IMR-90 (cell line): ENCODE data around the gene TMEM45B. TPM values are rescaled to one million over a fixed set of nuclear protein-coding genes. Genes with fewer than 3 reads are reported as not detected.

Source experiments
- ATAC-seq: fragments of 200-7000 bp; cut with Tn5 transposase; 2 replicates; pipeline ENCODE4 v1.9.1; 2020; ENCODE audit warnings: low read depth, mild to moderate bottlenecking, moderate library complexity
- BruUV-seq: library from RNA; stranded (reverse); fragments of 400-500 nt; replicated peaks from 2 replicates; lab custom pipeline; 2021; lab: Mats Ljungman, UMichigan
- CTCF ChIA-PET: fragments of 300-600 bp; formaldehyde crosslinking; extraction: SDS; loops from one replicate; lab custom pipeline; 2021; ENCODE audit warnings: antibody characterized with exemption; lab: Yijun Ruan, JAX
- POLR2A ChIA-PET: fragments of 300-600 bp; sonication (Branson Sonifier 250); formaldehyde crosslinking; loops from one replicate; lab custom pipeline; 2022; ENCODE audit warnings: antibody characterized with exemption; ENCODE audit not compliant: unreplicated experiment; lab: Charles Lee
- DNase-seq: peaks from one replicate; pipeline ENCODE4 v3.0.0; 2013
- H2AFZ ChIP-seq: replicated peaks from 2 replicates; pipeline ENCODE3; 2013; ENCODE audit warnings: low read length, mild to moderate bottlenecking; ENCODE audit not compliant: poor library complexity
- H2AK5ac ChIP-seq: 2 replicates; pipeline ENCODE4 v1.6.1; 2013; ENCODE audit warnings: low read depth, low read length, inconsistent platforms
- H2AK9ac ChIP-seq: replicated peaks from 2 replicates; pipeline ENCODE3; 2013; ENCODE audit warnings: mild to moderate bottlenecking, low read depth, low read length, moderate library complexity; ENCODE audit not compliant: poor library complexity
- H2BK120ac ChIP-seq: 2 replicates; pipeline ENCODE4 v1.6.1; 2013; ENCODE audit warnings: low read depth, low read length, inconsistent platforms
- H2BK15ac ChIP-seq: 3 replicates; pipeline ENCODE4 v1.6.1; 2013; ENCODE audit warnings: low read depth, low read length, inconsistent platforms
- H2BK20ac ChIP-seq: 2 replicates; pipeline ENCODE4 v1.6.1; 2013; ENCODE audit warnings: low read depth, mild to moderate bottlenecking, inconsistent platforms, low read length, moderate library complexity
- H2BK5ac ChIP-seq: 2 replicates; pipeline ENCODE4 v1.6.1; 2013; ENCODE audit warnings: mild to moderate bottlenecking, low read depth, low read length, inconsistent platforms; ENCODE audit not compliant: poor library complexity, severe bottlenecking
- H3K14ac ChIP-seq: replicated peaks from 2 replicates; pipeline ENCODE4 v1.6.1; 2013; ENCODE audit warnings: low read depth, low read length, inconsistent platforms
- H3K18ac ChIP-seq: 2 replicates; pipeline ENCODE4 v1.6.1; 2013; ENCODE audit warnings: low read depth, low read length, control low read depth
- H3K23ac ChIP-seq: 2 replicates; pipeline ENCODE4 v1.6.1; 2013; ENCODE audit warnings: low read depth, low read length, inconsistent platforms
- H3K27ac ChIP-seq: 2 replicates; pipeline ENCODE4 v1.5.1; 2013; ENCODE audit warnings: mild to moderate bottlenecking, control low read depth, low read length; ENCODE audit not compliant: insufficient read depth
- H3K27me3 ChIP-seq: 2 replicates; pipeline ENCODE4 v1.6.1; 2013; ENCODE audit warnings: low read length; ENCODE audit not compliant: control insufficient read depth, insufficient read depth
- H3K36me3 ChIP-seq: 2 replicates; pipeline ENCODE4 v1.6.1; 2013; ENCODE audit warnings: low read length, mixed read lengths; ENCODE audit not compliant: control insufficient read depth, insufficient read depth
- H3K4ac ChIP-seq: 2 replicates; pipeline ENCODE4 v1.6.1; 2013; ENCODE audit warnings: low read depth, low read length, inconsistent platforms
- H3K4me1 ChIP-seq: 2 replicates; pipeline ENCODE4 v1.6.1; 2013; ENCODE audit warnings: low read length, mixed read lengths; ENCODE audit not compliant: control insufficient read depth, insufficient read depth
- H3K4me2 ChIP-seq: 2 replicates; pipeline ENCODE4 v1.6.1; 2013; ENCODE audit warnings: low read depth, mild to moderate bottlenecking, control low read depth, low read length, moderate library complexity
- H3K4me3 ChIP-seq: 2 replicates; pipeline ENCODE4 v1.5.1; 2013; ENCODE audit warnings: low read depth, mild to moderate bottlenecking, control low read depth, low read length, moderate library complexity; ENCODE audit not compliant: insufficient read depth
- H3K56ac ChIP-seq: 2 replicates; pipeline ENCODE4 v1.6.1; 2013; ENCODE audit warnings: low read length, inconsistent platforms; ENCODE audit not compliant: insufficient read depth; ENCODE audit errors: extremely low read depth
- H3K79me1 ChIP-seq, 2 experiments: 2 replicates each; pipeline ENCODE4 v1.6.1; 2013; ENCODE audit warnings: low read length in 2 of 2, inconsistent platforms in 1 of 2, low read depth in 1 of 2
- H3K9ac ChIP-seq: 2 replicates; pipeline ENCODE4 v1.6.1; 2013; ENCODE audit warnings: low read depth, low read length, control low read depth
- H3K9me1 ChIP-seq: 2 replicates; pipeline ENCODE4 v1.6.1; 2013; ENCODE audit warnings: low read length, inconsistent platforms; ENCODE audit not compliant: insufficient read depth
- H3K9me3 ChIP-seq: 2 replicates; pipeline ENCODE4 v1.6.1; 2013; ENCODE audit warnings: low read length; ENCODE audit not compliant: control insufficient read depth, insufficient read depth
- H4K20me1 ChIP-seq: 2 replicates; pipeline ENCODE4 v1.6.1; 2013; ENCODE audit warnings: low read length, inconsistent platforms; ENCODE audit not compliant: insufficient read depth
- H4K5ac ChIP-seq: 2 replicates; pipeline ENCODE4 v1.6.1; 2013; ENCODE audit warnings: mild to moderate bottlenecking, low read depth, low read length, control low read depth
- H4K8ac ChIP-seq, 2 experiments: 2 replicates each; pipeline ENCODE4 v1.6.1; 2013; ENCODE audit warnings: low read depth in 2 of 2, low read length in 2 of 2, control low read depth in 1 of 2, inconsistent platforms in 1 of 2
- H4K91ac ChIP-seq: 2 replicates; pipeline ENCODE4 v1.6.1; 2013; ENCODE audit warnings: low read depth, low read length, inconsistent platforms; ENCODE audit not compliant: insufficient read depth
- CEBPB ChIP-seq: IDR thresholded peaks from 2 replicates; pipeline ENCODE4 v1.6.1; 2012; ENCODE audit warnings: low read depth, low read length, improper control_type of control experiment
- ELK1 ChIP-seq: fragments of 150-350 bp; IDR thresholded peaks from 2 replicates; pipeline ENCODE4 v1.6.1; 2016; ENCODE audit warnings: low read depth, mild to moderate bottlenecking, low read length, moderate library complexity, borderline replicate concordance
- FOS ChIP-seq: fragments of 150-350 bp; IDR thresholded peaks from 2 replicates; pipeline ENCODE4 v1.6.1; 2016; ENCODE audit warnings: low read depth, low read length
- MXI1 ChIP-seq: IDR thresholded peaks from 2 replicates; pipeline ENCODE4 v1.6.1; 2012; ENCODE audit warnings: low read depth, mild to moderate bottlenecking, low read length, moderate library complexity, borderline replicate concordance
- NFE2L2 ChIP-seq: fragments of 150-350 bp; IDR thresholded peaks from 2 replicates; pipeline ENCODE4 v1.6.1; 2016; ENCODE audit warnings: low read depth, mild to moderate bottlenecking, low read length
- POLR2A ChIP-seq: IDR thresholded peaks from 2 replicates; pipeline ENCODE4 v1.6.1; 2012; ENCODE audit warnings: mild to moderate bottlenecking, low read depth, low read length
- RAD21 ChIP-seq: IDR thresholded peaks from 2 replicates; pipeline ENCODE4 v1.6.1; 2012; ENCODE audit warnings: low read length, improper control_type of control experiment
- RCOR1 ChIP-seq: IDR thresholded peaks from 2 replicates; pipeline ENCODE4 v1.6.1; 2012; ENCODE audit warnings: mild to moderate bottlenecking, low read length, improper control_type of control experiment; ENCODE audit not compliant: insufficient replicate concordance
- SMC3 ChIP-seq: fragments of 150-350 bp; IDR thresholded peaks from 2 replicates; pipeline ENCODE4 v1.6.1; 2016; ENCODE audit warnings: low read depth, mild to moderate bottlenecking, antibody characterized with exemption, low read length, moderate library complexity
- USF2 ChIP-seq: fragments of 150-350 bp; IDR thresholded peaks from 2 replicates; pipeline ENCODE4 v1.6.1; 2017; ENCODE audit warnings: mild to moderate bottlenecking, antibody characterized with exemption, low read length, low read depth
- WGBS, 2 experiments: methylation state at CpG; one replicate each; pipeline versions ENCODE4 v1.1.5 to v1.1.7; 2013; ENCODE audit warnings: missing lambda C conversion rate in 2 of 2; ENCODE audit not compliant: insufficient read length in 1 of 2; ENCODE audit errors: extremely low coverage in 2 of 2; 5-methylcytosine and 5-hydroxymethylcytosine counted together
- dilution Hi-C: fragments of 300-500 bp; cut with HindIII; formaldehyde crosslinking; loops from one replicate; pipeline ENCODE4 v1.14.3; 2018; ENCODE audit warnings: low sequenced_read_pairs; ENCODE audit not compliant: unreplicated experiment
- in situ Hi-C: fragments of 300-500 bp; cut with MboI; formaldehyde crosslinking; loops from 3 replicates; pipeline ENCODE4 v1.14.3; 2019; ENCODE audit warnings: low sequenced_read_pairs, inconsistent platforms, mixed read lengths
- intact Hi-C: fragments of 100-400 bp; cut with micrococcal nuclease; formaldehyde crosslinking; loops from 2 replicates; pipeline ENCODE4 v1.10.0; 2022
- polyA plus RNA-seq, 3 experiments: library from polyadenylated mRNA; depleted of rRNA; stranded (reverse); fragments of >200 nt; gene quantifications; 2 replicates each; pipeline ENCODE4 v1.2.3, GENCODE V29; 2012; ENCODE audit warnings: low replicate concordance in 1 of 3
- total RNA-seq: library from RNA; depleted of rRNA; stranded (reverse); fragments of >200 nt; gene quantifications from 2 replicates; pipeline ENCODE4 v1.2.3, GENCODE V29; 2012

The TMEM45B gene
- total and polyA plus RNA-seq, 2 of the 4 experiments (the other 2 are of a cell fraction): not detected

GRCh38 chr11:129814244-129815014, 1.2 kb upstream of the TMEM45B start:
- Histone ChIP-seq H3K14ac (no peak overlapping the region), H2AK9ac (no peak overlapping the region), H2BK20ac (no peak overlapping the region), H2AFZ (no peak overlapping the region), H3K56ac (no peak overlapping the region), H3K4me3 (no peak overlapping the region), H3K4ac (no peak overlapping the region), H3K18ac (no peak overlapping the region), H3K9me3 (0 out of 2 replicates have a peak, but pooled peaks cover 2% of the 10 kb centered on the region), H3K4me1 (no peaks in the 10 kb centered on the region), H3K4me2 (no peak overlapping the region), H2BK120ac (no peak overlapping the region), H2BK15ac (no peak overlapping the region), H3K36me3 (no peaks in the 10 kb centered on the region), H4K20me1 (no peaks in the 10 kb centered on the region), H3K9me1 (no peaks in the 10 kb centered on the region), H4K8ac (no peak overlapping the region), H4K91ac (no peak overlapping the region), H3K27me3 (peaks cover 22% of the 10 kb centered on the region), H3K9ac (no peak overlapping the region), H3K79me1 (no peaks in the 10 kb centered on the region), H3K23ac (no peak overlapping the region), H2AK5ac (no peak overlapping the region), H2BK5ac (no peak overlapping the region), H3K27ac (no peak overlapping the region), H4K5ac (no peak overlapping the region)
- dilution Hi-C loops: no loop called here
- TF ChIP-seq FOS (no peak), CEBPB (no peak), POLR2A (no peak), SMC3 (no peak), MXI1 (no peak), RCOR1 (no peak), RAD21 (no peak), USF2 (no peak), ELK1 (no peak), NFE2L2 (no peak)
- no peak for ATAC-seq
- 95% methylated on average over 4 of the region's 24 CpGs; no CpG with 5 or more reads in 1 of the 2 experiments for WGBS, 2 experiments
- no TSS peak for BruUV-seq
- ChIA-PET POLR2A (no interaction called here), CTCF (no interaction called here)
- no peak for DNase-seq
- intact Hi-C loops: no loop called here
- in situ Hi-C loops: no loop called here
